ENCODE results near the gene CYBA.

CYBA gene

GRCh38 chr16:88681084-88681680 is 30.3 kb upstream of the CYBA start:
- DNase-seq (ENCODE audit: low spot score): peak; percentile 79
- in situ Hi-C loops (cut with MboI; ENCODE audit: low pct_unique_long_range_greater_than_20kb, low sequenced_read_pairs, unreplicated experiment): no loop called here
- TF ChIP-seq CTCF (IDR thresholded peaks at IDR 0.05; ENCODE audit: extremely low read depth, insufficient read depth, missing control alignments): peak; percentile 71

GRCh38 chr16:88680554-88681083 is 29.8 kb upstream of the CYBA start:
- in situ Hi-C loops (cut with MboI; ENCODE audit: low pct_unique_long_range_greater_than_20kb, low sequenced_read_pairs, unreplicated experiment): no loop called here
- no peak for TF ChIP-seq CTCF (IDR thresholded peaks at IDR 0.05; ENCODE audit: extremely low read depth, insufficient read depth, missing control alignments)

GRCh38 chr16:88678224-88678979 is 27.5 kb upstream of the CYBA start:
- in situ Hi-C loops (cut with MboI; ENCODE audit: low pct_unique_long_range_greater_than_20kb, low sequenced_read_pairs, unreplicated experiment): no loop called here
- TF ChIP-seq CTCF (IDR thresholded peaks at IDR 0.05; ENCODE audit: extremely low read depth, insufficient read depth, missing control alignments): no peak
- DNase-seq (ENCODE audit: low spot score): no peak

More at GRCh38 chr16:88680554-88681083, 29.8 kb upstream of the CYBA start:
- no peak for DNase-seq (ENCODE audit: low spot score)

GRCh38 chr16:88677721-88678120 is 26.9 kb upstream of the CYBA start:
- in situ Hi-C loops (cut with MboI; ENCODE audit: low pct_unique_long_range_greater_than_20kb, low sequenced_read_pairs, unreplicated experiment): no loop called here
- no peak for DNase-seq (ENCODE audit: low spot score)
- no peak for TF ChIP-seq CTCF (IDR thresholded peaks at IDR 0.05; ENCODE audit: extremely low read depth, insufficient read depth, missing control alignments)

GRCh38 chr16:88676502-88677242 is 25.8 kb upstream of the CYBA start:
- no peak for TF ChIP-seq CTCF (IDR thresholded peaks at IDR 0.05; ENCODE audit: extremely low read depth, insufficient read depth, missing control alignments)
- in situ Hi-C loops (cut with MboI; ENCODE audit: low pct_unique_long_range_greater_than_20kb, low sequenced_read_pairs, unreplicated experiment): no loop called here
- DNase-seq (ENCODE audit: low spot score): no peak

GRCh38 chr16:88673716-88674379 is 23.0 kb upstream of the CYBA start:
- in situ Hi-C loops (cut with MboI; ENCODE audit: low pct_unique_long_range_greater_than_20kb, low sequenced_read_pairs, unreplicated experiment): no loop called here
- peak; percentile 80 for DNase-seq (ENCODE audit: low spot score)

More at GRCh38 chr16:88673716-88674379, 23.0 kb upstream of the CYBA start:
- TF ChIP-seq CTCF (IDR thresholded peaks at IDR 0.05; ENCODE audit: extremely low read depth, insufficient read depth, missing control alignments): no peak

Measured in GM13977 (cell line).